SK-N-SH treated with all-trans-retinoic acid at 6 μM for 48 hours (cell line): ENCODE measurements around the gene CD248.

Experiments
- ATAC-seq: fragments of 200-7000 bp; cut with Tn5 transposase; 3 replicates; pipeline ENCODE4 v1.9.1; 2020; ENCODE audit warnings: mild to moderate bottlenecking, moderate library complexity
- ARNTL ChIP-seq: fragments of 450-650 bp; formaldehyde crosslinking; IDR thresholded peaks from 2 replicates; pipeline ENCODE4 v1.5.0; 2020; ENCODE audit warnings: low read depth, mild to moderate bottlenecking, moderate library complexity, borderline replicate concordance
- CREB5 ChIP-seq: fragments of 250-450 bp; sonication (Bioruptor Pico); IDR thresholded peaks from 2 replicates; pipeline ENCODE4 v1.5.1; 2020; ENCODE audit warnings: low read depth, mild to moderate bottlenecking, moderate library complexity
- CSDC2 ChIP-seq: fragments of 250-450 bp; sonication (Bioruptor Pico); IDR thresholded peaks from 2 replicates; pipeline ENCODE4 v1.5.0; 2020; ENCODE audit warnings: mild to moderate bottlenecking, moderate library complexity
- CSRNP3 ChIP-seq: fragments of 250-450 bp; sonication (Bioruptor Pico); IDR thresholded peaks from 2 replicates; pipeline ENCODE4 v1.5.1; 2021; ENCODE audit warnings: mild to moderate bottlenecking, moderate library complexity
- GLIS3 ChIP-seq: fragments of 250-450 bp; sonication (Bioruptor Pico); IDR thresholded peaks from 2 replicates; pipeline ENCODE4 v1.5.0; 2020; ENCODE audit warnings: mild to moderate bottlenecking, moderate library complexity
- ISL1 ChIP-seq: fragments of 250-450 bp; sonication (Bioruptor Pico); IDR thresholded peaks from 2 replicates; pipeline ENCODE4 v2.1.2; 2022; ENCODE audit warnings: mild to moderate bottlenecking, moderate library complexity
- PATZ1 ChIP-seq: fragments of 250-450 bp; sonication (Bioruptor Pico); IDR thresholded peaks from 2 replicates; pipeline ENCODE4 v1.8.0; 2020; ENCODE audit warnings: mild to moderate bottlenecking, moderate library complexity, borderline replicate concordance
- PPARA ChIP-seq: fragments of 250-450 bp; sonication (Bioruptor Pico); IDR thresholded peaks from 2 replicates; pipeline ENCODE4 v1.5.0; 2020; ENCODE audit warnings: mild to moderate bottlenecking, borderline replicate concordance
- RARB ChIP-seq: fragments of 250-450 bp; sonication (Bioruptor Pico); IDR thresholded peaks from 2 replicates; pipeline ENCODE4 v1.8.0; 2021; ENCODE audit warnings: mild to moderate bottlenecking, moderate library complexity
- SNAI2 ChIP-seq: fragments of 250-450 bp; sonication (Bioruptor Pico); IDR thresholded peaks from 2 replicates; pipeline ENCODE4 v1.5.0; 2020; ENCODE audit warnings: mild to moderate bottlenecking, moderate library complexity
- TCF4 ChIP-seq: fragments of 250-450 bp; sonication (Bioruptor Pico); IDR thresholded peaks from 2 replicates; pipeline ENCODE4 v1.8.0; 2021; ENCODE audit warnings: mild to moderate bottlenecking, moderate library complexity, borderline replicate concordance
- TOX ChIP-seq: fragments of 250-450 bp; sonication (Bioruptor Pico); IDR thresholded peaks from 2 replicates; pipeline ENCODE4 v1.8.0; 2021; ENCODE audit warnings: mild to moderate bottlenecking, moderate library complexity, borderline replicate concordance
- TSHZ2 ChIP-seq: fragments of 250-450 bp; sonication (Bioruptor Pico); IDR thresholded peaks from 2 replicates; pipeline ENCODE4 v1.5.0; 2020; ENCODE audit warnings: mild to moderate bottlenecking, moderate library complexity
- ZC3H10 ChIP-seq: fragments of 250-450 bp; sonication (Bioruptor Pico); IDR thresholded peaks from 2 replicates; pipeline ENCODE4 v1.5.1; 2021; ENCODE audit warnings: mild to moderate bottlenecking, moderate library complexity
- ZFP3 ChIP-seq: fragments of 250-450 bp; sonication (Bioruptor Pico); IDR thresholded peaks from 2 replicates; pipeline ENCODE4 v1.5.0; 2020; ENCODE audit warnings: mild to moderate bottlenecking, moderate library complexity
- ZNF70 ChIP-seq: fragments of 450-650 bp; formaldehyde crosslinking; IDR thresholded peaks from 2 replicates; pipeline ENCODE4 v1.5.0; 2020; ENCODE audit warnings: mild to moderate bottlenecking, moderate library complexity
- ZNF8 ChIP-seq: fragments of 450-650 bp; formaldehyde crosslinking; IDR thresholded peaks from 2 replicates; pipeline ENCODE4 v1.5.0; 2020; ENCODE audit warnings: mild to moderate bottlenecking, moderate library complexity

The CD248 gene

GRCh38 chr11:66275984-66276612 lies 40.7 kb downstream of the CD248 start:
- ATAC-seq, result no peak
- TF ChIP-seq RARB (CRISPR knock-in tag) (no peak), ISL1 (CRISPR knock-in tag) (no peak), ZNF70 (CRISPR knock-in tag) (no peak), SNAI2 (CRISPR knock-in tag) (no peak), ZNF8 (CRISPR knock-in tag) (no peak), ZFP3 (CRISPR knock-in tag) (no peak), TSHZ2 (no peak), PPARA (CRISPR knock-in tag) (no peak)

GRCh38 chr11:66275396-66275795 lies 41.4 kb downstream of the CD248 start:
- no peak for ATAC-seq
- TF ChIP-seq GLIS3 (CRISPR knock-in tag) (no peak), ZC3H10 (no peak), RARB (CRISPR knock-in tag) (no peak), TCF4 (no peak), ARNTL (no peak), CREB5 (CRISPR knock-in tag) (no peak), ZNF70 (CRISPR knock-in tag) (no peak), TSHZ2 (no peak), ZNF8 (CRISPR knock-in tag) (no peak), PPARA (CRISPR knock-in tag) (no peak), TOX (CRISPR knock-in tag) (no peak), CSDC2 (CRISPR knock-in tag) (no peak), PATZ1 (CRISPR knock-in tag) (no peak), ZFP3 (CRISPR knock-in tag) (no peak)

GRCh38 chr11:66274219-66274618 lies 42.6 kb downstream of the CD248 start:
- no peak for ATAC-seq
- no peak for TF ChIP-seq TOX (CRISPR knock-in tag)
- TF ChIP-seq CSDC2 (CRISPR knock-in tag), result no peak
- TF ChIP-seq ARNTL, result no peak
- no peak for TF ChIP-seq ISL1 (CRISPR knock-in tag)
- TF ChIP-seq CREB5 (CRISPR knock-in tag), result no peak
- no peak for TF ChIP-seq ZFP3 (CRISPR knock-in tag)
- no peak for TF ChIP-seq CSRNP3 (CRISPR knock-in tag)
- TF ChIP-seq TCF4, result no peak
- TF ChIP-seq ZNF70 (CRISPR knock-in tag), result no peak
- TF ChIP-seq, all 23 proteins: peak for 0
